DND-41 (cell line): ENCODE results near the gene VSNL1.

Experiments
- ATAC-seq: fragments of 200-7000 bp; cut with Tn5 transposase; 3 replicates; pipeline ENCODE4 v1.9.1; 2021; ENCODE audit warnings: low read depth; ENCODE audit not compliant: insufficient read depth
- DNase-seq: peaks from one replicate; pipeline ENCODE4 v3.0.0-alpha.2; 2020
- H2AFZ ChIP-seq: 2 replicates; pipeline ENCODE4 v1.6.0; 2012; ENCODE audit warnings: low read depth, low read length
- H3K27ac ChIP-seq: 2 replicates; pipeline ENCODE4 v1.5.1; 2012; ENCODE audit warnings: low read length, inconsistent platforms
- H3K27me3 ChIP-seq: fragments of 200-600 bp; sonication (generic); 2 replicates; pipeline ENCODE4 v1.6.0; 2012; ENCODE audit warnings: low read length, mild to moderate bottlenecking, inconsistent platforms; ENCODE audit not compliant: insufficient read depth, poor library complexity
- H3K36me3 ChIP-seq: 2 replicates; pipeline ENCODE4 v1.5.1; 2012; ENCODE audit warnings: low read length, inconsistent platforms; ENCODE audit not compliant: insufficient read depth
- H3K4me1 ChIP-seq: 2 replicates; pipeline ENCODE4 v1.5.1; 2012; ENCODE audit warnings: mild to moderate bottlenecking, low read length; ENCODE audit not compliant: insufficient read depth
- H3K4me2 ChIP-seq: 2 replicates; pipeline ENCODE4 v1.6.0; 2012; ENCODE audit warnings: mild to moderate bottlenecking, moderate library complexity, low read length, inconsistent platforms; ENCODE audit not compliant: insufficient read depth
- H3K4me3 ChIP-seq, 2 experiments: fragments of 200-600 bp in 1 of 2; shearing (Covaris generic) in 1 of 2; 2 replicates each; pipeline ENCODE4 v1.5.1; 2012 to 2016; ENCODE audit warnings: inconsistent platforms in 2 of 2, low read length in 2 of 2, mild to moderate bottlenecking in 2 of 2, low read depth in 1 of 2, moderate library complexity in 1 of 2
- H3K79me2 ChIP-seq: 2 replicates; pipeline ENCODE4 v1.6.0; 2012; ENCODE audit warnings: low read length, inconsistent platforms; ENCODE audit not compliant: insufficient read depth
- H3K9ac ChIP-seq: 2 replicates; pipeline ENCODE4 v1.6.0; 2012; ENCODE audit warnings: low read depth, mild to moderate bottlenecking, inconsistent platforms, low read length, moderate library complexity
- H3K9me3 ChIP-seq: 2 replicates; pipeline ENCODE4 v1.5.1; 2012; ENCODE audit warnings: low read length, moderate library complexity, mild to moderate bottlenecking, inconsistent platforms; ENCODE audit not compliant: insufficient read depth, severe bottlenecking
- H4K20me1 ChIP-seq: 2 replicates; pipeline ENCODE4 v1.6.0; 2012; ENCODE audit warnings: low read length; ENCODE audit not compliant: insufficient read depth
- EZH2 ChIP-seq: IDR thresholded peaks from 3 replicates; pipeline ENCODE4 v1.6.1; 2012; ENCODE audit warnings: borderline replicate concordance, low read depth, mild to moderate bottlenecking, moderate library complexity, low read length, inconsistent platforms; ENCODE audit not compliant: severe bottlenecking
- TF ChIP-seq, protein P1 (sequence below): IDR thresholded peaks from 2 replicates; pipeline ENCODE4 v1.5.1; 2012; ENCODE audit warnings: borderline replicate concordance, low read length, moderate library complexity, mild to moderate bottlenecking; ENCODE audit not compliant: poor library complexity, severe bottlenecking; ENCODE audit errors: extremely low read depth

The VSNL1 gene

DNA sequence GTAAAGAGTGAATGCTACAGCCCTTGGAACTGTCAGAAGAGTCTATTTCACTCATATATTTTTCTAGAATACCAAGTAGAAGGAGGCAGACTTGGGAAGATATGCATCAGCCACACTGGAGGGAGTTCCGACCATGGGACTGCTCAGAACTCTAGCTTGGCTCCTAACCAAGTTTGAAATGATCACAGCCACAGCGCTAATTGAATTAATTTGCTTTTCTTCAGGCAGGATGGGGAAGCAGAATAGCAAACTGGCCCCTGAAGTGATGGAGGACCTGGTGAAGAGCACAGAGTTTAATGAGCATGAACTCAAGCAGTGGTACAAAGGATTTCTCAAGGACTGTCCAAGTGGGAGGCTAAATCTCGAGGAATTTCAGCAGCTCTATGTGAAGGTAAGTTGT lies 51.4 kb downstream of the VSNL1 start:
- Histone ChIP-seq H4K20me1 (no peaks in the 10 kb centered on the region), H3K4me3 (no peak overlapping the region), H3K9ac (no peak overlapping the region), H3K4me1 (no peaks in the 10 kb centered on the region), H3K36me3 (no peaks in the 10 kb centered on the region), H3K9me3 (no peaks in the 10 kb centered on the region), H2AFZ (no peak overlapping the region), H3K4me2 (no peak overlapping the region), H3K27me3 (peaks cover 3% of the 10 kb centered on the region), H3K27ac (no peak overlapping the region), H3K79me2 (no peaks in the 10 kb centered on the region)
- ATAC-seq (no peak), DNase-seq (no peak)
- TF ChIP-seq, protein P1, sequence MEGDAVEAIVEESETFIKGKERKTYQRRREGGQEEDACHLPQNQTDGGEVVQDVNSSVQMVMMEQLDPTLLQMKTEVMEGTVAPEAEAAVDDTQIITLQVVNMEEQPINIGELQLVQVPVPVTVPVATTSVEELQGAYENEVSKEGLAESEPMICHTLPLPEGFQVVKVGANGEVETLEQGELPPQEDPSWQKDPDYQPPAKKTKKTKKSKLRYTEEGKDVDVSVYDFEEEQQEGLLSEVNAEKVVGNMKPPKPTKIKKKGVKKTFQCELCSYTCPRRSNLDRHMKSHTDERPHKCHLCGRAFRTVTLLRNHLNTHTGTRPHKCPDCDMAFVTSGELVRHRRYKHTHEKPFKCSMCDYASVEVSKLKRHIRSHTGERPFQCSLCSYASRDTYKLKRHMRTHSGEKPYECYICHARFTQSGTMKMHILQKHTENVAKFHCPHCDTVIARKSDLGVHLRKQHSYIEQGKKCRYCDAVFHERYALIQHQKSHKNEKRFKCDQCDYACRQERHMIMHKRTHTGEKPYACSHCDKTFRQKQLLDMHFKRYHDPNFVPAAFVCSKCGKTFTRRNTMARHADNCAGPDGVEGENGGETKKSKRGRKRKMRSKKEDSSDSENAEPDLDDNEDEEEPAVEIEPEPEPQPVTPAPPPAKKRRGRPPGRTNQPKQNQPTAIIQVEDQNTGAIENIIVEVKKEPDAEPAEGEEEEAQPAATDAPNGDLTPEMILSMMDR: no peak
- no peak for TF ChIP-seq EZH2

DNA sequence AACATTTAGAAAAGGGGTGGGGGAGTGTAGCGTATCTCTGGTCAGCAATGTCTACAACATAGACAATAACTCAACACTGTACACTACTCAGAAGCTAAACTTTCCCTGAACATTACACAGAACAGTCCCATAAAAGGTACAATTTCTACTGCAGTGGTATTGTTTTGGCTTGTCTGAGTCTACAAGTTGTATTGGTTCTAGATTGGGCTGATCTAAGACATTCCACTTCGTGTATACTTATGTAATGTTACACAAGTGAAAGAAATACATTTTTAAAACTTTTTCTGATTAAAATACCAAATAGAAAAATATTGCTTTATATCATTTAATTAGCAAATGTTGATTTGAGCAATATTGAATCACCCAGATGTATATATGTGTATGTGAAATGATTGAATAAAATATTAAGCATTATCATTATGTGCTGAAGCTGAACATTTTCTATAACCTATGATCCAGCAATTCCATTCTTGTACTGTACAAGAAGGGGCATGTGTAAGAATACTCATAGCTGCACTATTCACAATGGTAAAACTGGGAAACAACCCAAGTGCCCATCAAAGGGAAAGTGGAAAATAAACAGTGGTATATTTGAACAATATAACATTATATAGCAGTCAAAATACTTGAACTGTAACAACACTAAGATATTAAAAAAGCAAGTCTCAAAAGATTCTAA lies 52.4 kb downstream of the VSNL1 start:
- Histone ChIP-seq H3K27me3 (peaks cover 3% of the 10 kb centered on the region), H3K4me3 (no peak overlapping the region), H3K79me2 (no peaks in the 10 kb centered on the region), H3K9ac (no peak overlapping the region), H3K27ac (no peak overlapping the region), H2AFZ (no peak overlapping the region), H3K4me1 (no peaks in the 10 kb centered on the region), H3K36me3 (no peaks in the 10 kb centered on the region), H4K20me1 (no peaks in the 10 kb centered on the region), H3K4me2 (no peak overlapping the region), H3K9me3 (no peaks in the 10 kb centered on the region)
- ATAC-seq: no peak
- TF ChIP-seq, protein P1: no peak
- no peak for TF ChIP-seq EZH2
- no peak for DNase-seq

DNA sequence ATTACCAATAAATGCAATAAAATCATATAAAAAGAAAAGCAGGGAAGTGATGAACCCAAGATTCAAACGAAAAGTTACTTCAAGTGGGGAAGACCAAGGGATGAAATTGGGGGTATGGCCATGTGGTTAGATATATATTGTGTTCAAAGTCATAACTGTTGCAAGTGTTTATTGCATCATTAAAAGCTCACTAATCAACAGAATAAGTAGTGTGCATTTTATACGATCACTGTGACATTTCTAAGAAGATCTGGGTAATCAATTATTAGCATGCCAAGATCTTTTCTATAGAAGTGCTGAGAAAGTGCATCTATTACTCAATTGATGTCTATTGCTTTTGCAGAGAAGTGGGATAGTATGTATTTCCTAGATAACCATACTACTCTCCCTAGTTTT lies 52.9 kb downstream of the VSNL1 start:
- no peak for DNase-seq
- H3K9ac ChIP-seq: no peak overlapping the region

More for the DNA sequence above, 52.9 kb downstream of the VSNL1 start:
- TF ChIP-seq, protein P1: no peak
- no peak for TF ChIP-seq EZH2
- no peak overlapping the region for H3K4me3 ChIP-seq
- H3K4me2 ChIP-seq: no peak overlapping the region
- peaks cover 3% of the 10 kb centered on the region for H3K27me3 ChIP-seq
- no peak overlapping the region for H3K27ac ChIP-seq
- H3K4me1 ChIP-seq: no peaks in the 10 kb centered on the region
- H3K9me3 ChIP-seq: no peaks in the 10 kb centered on the region
- no peaks in the 10 kb centered on the region for H4K20me1 ChIP-seq
- ATAC-seq: no peak
- no peaks in the 10 kb centered on the region for H3K36me3 ChIP-seq
- H2AFZ ChIP-seq: no peak overlapping the region
- H3K79me2 ChIP-seq: no peaks in the 10 kb centered on the region
